KG1 (cell line): Measurements from ENCODE around the gene FURIN.
A peak's percentile ranks its signal among the peaks of the same experiment; 100 is the strongest.
"Not testable (repeated sequence)": the region's sequence is repeated elsewhere in the genome, so short reads cannot be mapped to it uniquely, and the experiment has no call there.

Experiments used
- DNase-seq: peaks from one replicate; lab custom pipeline; 2025; lab: John Stamatoyannopoulos, UW

Gene FURIN

GRCh38 chr15:90902040-90902839 lies 33.9 kb downstream of the FURIN start:
- peak; percentile 71 for DNase-seq

GRCh38 chr15:90902840-90903732 lies 34.7 kb downstream of the FURIN start, which contains the start of gene MAN2A2:
MAN2A2 (plus strand) TSS chr15:90903302; CDS start chr15:90904208, 906 bp downstream.
- peak; percentile 44 for DNase-seq

GRCh38 chr15:90903733-90904536 lies 35.5 kb downstream of the FURIN start:
- no peak for DNase-seq

- no peak for DNase-seq
These were observed 36.4 kb downstream of the FURIN start for GRCh38 chr15:90904746-90905145.

- DNase-seq, result no peak
These were observed 37.2 kb downstream of the FURIN start for GRCh38 chr15:90905306-90906180.

- no peak for DNase-seq
These were observed 37.9 kb downstream of the FURIN start for GRCh38 chr15:90906181-90906849.

GRCh38 chr15:90907051-90907660 lies 38.8 kb downstream of the FURIN start:
- DNase-seq, result no peak

GRCh38 chr15:90907838-90908507 lies 39.6 kb downstream of the FURIN start:
- no peak for DNase-seq

- DNase-seq, result not testable (repeated sequence)
These were observed 41.1 kb downstream of the FURIN start for GRCh38 chr15:90909449-90909848.

- DNase-seq, result no peak
These were observed 41.6 kb downstream of the FURIN start for GRCh38 chr15:90909976-90910375.

GRCh38 chr15:90910441-90911301 lies 42.3 kb downstream of the FURIN start:
- no peak for DNase-seq

- DNase-seq, result no peak
These were observed 42.9 kb downstream of the FURIN start for GRCh38 chr15:90911302-90911623.

- no peak for DNase-seq
These were observed 43.8 kb downstream of the FURIN start for GRCh38 chr15:90911906-90912769.

GRCh38 chr15:90912770-90913075 lies 44.3 kb downstream of the FURIN start:
- no peak for DNase-seq

- no peak for DNase-seq
These were observed 45.1 kb downstream of the FURIN start for GRCh38 chr15:90913398-90913944.

- DNase-seq, result no peak
These were observed 46.1 kb downstream of the FURIN start for GRCh38 chr15:90914305-90915080.
